ENCODE results near the gene PCGF3.

Gene PCGF3

DNA sequence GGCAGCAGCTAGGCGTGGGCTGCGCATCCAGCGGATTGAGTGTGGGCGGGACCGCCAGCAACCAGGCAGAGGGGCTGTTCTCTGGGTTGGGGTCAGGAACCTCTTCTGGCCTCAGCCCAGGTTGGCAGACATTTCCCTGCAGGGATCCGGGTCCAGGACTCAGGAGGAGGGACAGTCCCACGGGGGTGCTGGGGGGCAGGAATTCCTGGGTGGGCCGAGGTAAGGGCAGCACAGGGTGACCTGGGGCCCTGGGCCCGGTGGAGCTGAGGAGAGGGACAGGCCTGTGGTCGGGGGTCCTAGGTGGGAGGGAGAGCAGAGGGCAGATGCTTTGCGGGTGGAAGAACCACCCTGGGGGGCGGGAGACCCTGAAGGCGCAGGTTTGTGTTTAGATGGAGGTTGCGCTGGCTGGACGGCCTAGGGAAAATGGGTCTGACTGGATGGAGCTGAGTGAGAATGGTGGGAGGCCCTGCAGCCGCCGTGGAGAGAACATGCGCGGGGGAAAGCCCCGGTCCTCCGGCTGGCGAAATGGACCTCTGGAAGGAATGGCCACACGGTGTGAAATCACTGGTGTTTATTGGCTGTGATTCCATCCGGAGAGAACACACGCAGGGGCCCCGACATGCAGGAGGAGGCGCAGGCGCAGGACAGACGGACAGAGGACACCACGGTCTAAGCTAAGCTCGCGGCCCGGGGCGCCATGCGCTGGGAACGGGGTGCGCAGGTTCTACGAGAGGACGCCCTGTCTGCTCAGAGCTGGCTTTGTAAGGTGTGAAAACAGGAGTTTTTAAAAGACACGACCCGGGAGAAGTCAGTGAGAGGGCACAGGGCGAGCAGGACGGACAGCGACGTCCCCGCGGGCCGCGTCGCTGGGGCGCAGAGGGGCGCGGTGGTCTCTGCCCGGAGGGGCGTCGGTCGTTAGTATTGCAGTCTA is 79.0 kb downstream of the PCGF3 start:
- no peak for DNase-seq (ENCODE audit: low spot score)

DNA sequence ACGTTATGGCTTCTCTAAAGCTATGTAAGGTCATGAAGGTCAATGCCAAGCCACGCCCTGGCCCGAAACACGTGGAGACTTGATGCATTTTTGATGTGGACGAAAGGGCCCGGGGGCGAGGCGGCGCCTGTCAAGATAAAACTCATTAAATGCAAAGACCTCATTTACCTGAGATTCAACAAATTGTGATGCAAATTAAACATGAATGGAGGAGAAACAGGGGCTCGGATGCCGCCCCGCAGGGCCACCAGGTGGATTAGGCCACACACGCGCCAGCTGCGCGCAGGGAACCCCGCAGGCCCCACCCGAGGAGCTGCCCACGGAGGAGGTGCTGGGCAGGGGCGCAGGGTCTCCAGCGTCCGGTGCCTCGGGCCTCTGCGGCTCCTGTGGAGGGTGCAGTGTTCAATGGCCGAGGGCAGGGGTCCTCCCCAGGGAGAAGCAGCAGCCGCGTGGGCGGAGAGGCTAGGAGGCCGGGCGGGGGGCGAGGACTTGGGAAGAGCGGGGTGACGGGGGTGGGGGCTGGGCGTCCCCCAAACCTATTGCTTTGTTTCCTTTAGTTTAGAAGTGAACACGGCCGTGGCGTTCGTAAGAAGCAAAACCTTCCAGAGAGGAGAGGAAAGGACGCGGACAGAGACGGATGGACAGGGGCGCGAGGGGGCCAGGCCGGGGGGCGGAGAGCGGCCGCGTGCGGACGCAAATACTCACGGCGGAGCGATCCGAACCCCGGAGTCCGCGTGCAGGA is 79.9 kb downstream of the PCGF3 start:
- no peak for DNase-seq (ENCODE audit: low spot score)

DNA sequence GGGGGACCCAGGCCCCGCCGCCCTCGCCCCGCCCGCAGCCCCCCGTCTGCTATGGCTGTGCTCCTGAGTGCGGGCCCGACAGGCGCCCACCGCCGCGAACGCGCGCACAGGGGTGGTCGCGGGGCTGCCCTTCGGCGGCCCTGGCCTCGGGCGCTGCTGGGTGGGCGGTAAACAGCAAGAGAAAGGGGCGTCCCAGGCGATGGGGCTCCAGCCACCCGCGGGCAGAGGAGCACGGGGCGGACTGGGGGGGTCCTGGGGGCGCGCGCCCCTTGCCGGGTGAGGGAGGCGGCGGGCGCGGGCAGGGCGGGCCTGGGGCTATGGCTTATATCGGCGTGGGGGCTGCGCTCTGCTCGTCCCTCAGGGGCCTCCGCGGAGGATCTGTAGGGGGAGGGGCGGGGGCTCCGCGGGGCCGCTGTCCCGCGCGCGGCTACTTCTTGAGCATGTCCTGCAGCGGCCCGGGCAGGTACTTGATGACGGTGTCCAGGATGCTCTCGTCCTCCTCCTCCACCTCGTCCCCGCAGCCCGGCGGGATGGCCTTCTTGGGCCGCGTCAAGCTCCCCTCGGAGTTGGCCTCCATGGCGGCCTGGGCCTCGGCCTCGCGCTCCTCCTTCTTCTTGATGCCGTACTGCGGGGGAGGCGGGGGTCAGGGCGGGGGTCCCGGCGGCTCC is 80.6 kb downstream of the PCGF3 start:
- no peak for DNase-seq (ENCODE audit: low spot score)

DNA sequence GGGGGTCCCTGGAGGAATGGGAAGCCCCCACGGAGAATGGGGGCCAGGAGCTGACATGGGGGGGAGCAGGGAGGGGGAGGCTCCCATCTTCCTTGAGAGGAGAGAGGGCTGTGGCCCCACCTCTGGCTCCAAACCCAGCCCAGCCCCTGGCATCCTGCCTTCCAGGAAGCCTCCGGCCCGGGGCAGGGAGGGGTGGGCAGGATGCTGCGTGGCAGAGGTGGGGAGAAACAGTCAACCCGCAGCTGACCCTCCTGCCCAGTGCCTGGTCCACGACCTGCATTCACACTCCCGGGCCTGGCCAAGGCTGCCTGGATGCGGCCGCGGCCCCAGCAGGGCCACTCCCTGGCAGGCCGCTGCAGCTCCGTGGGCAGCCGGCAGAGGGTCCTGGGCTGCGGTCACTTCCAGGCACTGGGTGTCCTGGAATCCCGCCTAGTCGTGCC is 81.2 kb downstream of the PCGF3 start:
- DNase-seq (ENCODE audit: low spot score): no peak

DNA sequence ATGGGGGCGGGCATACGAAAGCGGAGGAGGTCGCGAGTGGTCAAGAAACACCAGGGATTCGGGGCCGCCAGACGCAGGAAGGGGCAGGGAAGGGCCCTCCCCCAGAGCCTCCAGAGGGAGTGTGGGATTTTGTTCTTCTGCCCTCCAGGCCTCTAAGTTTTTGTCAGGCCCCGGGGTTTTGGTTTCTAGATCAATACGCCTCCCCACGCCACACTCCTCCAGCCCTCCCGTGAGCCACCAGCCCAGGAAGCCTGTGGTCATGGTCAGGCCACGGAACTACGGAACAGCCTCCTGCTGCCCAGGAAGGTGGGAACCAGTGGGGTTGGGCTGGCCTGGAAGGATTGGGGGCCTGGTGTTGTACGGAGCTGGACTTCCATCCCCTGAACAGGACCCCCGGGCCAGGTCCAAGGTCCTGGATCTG is 81.9 kb downstream of the PCGF3 start:
- no peak for DNase-seq (ENCODE audit: low spot score)

DNA sequence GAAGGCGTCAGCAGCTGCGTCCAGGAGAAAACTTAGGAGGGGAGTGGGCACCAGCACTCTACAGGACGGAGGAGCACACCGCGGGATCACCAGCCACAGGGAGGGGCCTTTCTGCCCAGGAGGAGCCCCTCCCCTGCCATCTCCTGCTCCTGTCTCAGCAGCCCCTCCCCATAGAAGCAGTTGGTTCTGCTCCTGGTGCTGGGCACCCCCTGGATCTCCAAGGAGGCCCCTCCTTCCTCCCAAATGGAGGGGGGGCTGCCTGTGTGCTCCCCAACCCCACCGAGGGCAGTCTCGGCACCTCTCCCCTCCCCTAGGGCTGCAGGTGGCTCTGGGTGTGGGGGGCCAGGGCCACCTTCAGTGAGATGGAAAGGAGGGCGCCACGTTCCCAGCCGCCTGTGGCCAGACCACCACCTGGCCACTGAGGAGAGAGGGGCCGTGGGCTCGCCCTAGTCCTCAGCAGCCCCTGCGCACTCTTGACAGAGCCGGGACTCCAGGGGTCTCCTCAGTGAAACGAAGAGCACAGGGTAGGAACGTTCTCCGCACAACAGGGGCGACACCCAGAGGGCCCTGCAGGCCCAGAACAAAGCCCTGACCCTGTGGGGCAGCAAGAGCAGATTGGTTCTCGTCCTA is 82.5 kb downstream of the PCGF3 start:
- DNase-seq (ENCODE audit: low spot score): no peak

DNA sequence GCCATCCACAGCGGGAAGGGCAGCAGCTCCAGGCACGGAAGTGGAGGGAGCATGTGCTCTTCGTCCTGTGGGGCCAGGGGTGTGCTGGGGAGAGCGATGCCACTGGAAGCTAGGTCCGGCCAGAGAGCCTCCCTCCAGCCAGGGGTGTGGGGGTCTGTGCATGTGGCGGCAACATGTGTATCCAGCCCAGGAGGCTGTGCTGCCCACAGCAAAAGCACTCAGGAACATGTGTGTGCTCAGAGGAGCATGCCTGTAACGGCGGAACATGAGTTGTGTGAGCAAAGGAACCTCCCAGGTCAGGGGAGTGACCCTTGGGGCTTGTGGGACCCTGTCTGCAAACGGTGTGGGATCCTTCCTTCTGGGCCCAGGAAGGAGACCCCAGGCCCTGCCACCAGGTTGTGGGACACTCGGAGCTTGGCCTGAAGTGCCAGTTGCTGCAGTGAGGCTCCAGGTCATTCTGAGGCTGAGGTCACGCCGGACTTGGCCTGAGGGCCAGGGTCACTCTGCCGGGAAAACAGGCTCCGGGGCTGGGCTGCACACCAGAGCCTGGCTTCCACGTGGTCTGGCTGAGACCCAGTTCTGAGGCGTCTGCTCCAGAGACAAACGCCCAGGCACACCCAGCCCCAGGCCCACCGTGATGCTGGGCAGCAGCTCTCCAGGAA is 83.1 kb downstream of the PCGF3 start:
- DNase-seq (ENCODE audit: low spot score): no peak

DNA sequence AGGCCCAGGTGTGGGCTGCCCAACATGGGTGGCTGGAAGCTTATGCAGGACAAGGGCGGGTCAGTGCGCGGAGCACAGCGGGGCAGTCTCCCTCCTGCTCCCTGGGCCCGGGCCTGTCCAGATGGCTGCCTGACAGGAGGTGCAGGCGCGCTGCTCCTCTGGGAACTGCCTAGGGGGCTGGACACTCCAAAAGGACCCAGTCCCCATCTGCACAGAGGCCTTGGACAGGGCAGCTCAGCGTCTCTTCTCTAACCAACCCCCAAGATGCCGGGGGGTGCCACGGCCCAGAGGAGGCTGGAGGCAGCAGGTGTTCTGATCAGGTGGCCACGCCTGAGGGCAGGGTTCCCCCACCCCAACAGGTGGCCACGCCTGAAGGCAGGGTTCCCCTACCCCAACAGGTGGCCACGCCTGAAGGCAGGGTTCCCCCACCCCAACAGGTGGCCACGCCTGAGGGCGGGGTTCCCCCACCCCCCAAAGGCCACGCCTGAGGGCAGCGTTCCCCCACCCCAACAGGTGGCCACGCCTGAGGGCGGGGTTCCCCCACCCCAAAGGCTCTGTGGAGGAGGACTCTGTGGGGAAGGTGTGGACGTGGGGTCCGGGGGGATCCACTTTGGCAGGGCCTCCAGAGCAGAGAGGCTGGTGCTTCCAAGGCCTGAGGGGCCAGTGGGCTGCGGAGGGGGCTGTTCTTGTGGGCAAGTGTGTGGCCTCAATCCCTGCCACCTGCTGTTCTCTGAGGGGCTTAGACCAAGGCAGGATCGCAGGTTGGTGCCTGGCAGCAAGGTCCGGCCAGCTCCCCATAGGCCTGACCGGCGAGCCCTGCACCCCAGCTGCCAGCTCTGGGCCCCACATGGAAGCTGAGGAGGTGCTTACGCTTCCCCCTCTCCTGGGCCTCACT is 84.2 kb downstream of the PCGF3 start:
- no peak for DNase-seq (ENCODE audit: low spot score)

DNA sequence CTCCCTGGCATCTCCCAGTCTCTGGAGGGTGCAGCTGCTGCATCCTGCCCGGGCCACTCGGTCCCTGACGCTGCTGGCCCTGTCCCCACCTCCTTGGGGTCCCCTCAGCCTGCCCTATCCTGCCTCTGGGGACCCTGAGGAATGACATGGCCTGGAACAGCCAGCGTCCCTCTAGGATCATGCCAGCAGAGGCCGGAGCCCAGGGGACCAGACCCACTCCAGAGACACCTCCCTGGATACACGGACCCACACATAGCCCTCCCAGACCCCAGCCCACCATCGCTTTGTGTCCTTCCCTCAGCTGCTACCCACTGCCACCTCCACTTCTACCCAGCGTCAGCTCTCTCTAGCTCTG is 84.8 kb downstream of the PCGF3 start:
- DNase-seq (ENCODE audit: low spot score): no peak

DNA sequence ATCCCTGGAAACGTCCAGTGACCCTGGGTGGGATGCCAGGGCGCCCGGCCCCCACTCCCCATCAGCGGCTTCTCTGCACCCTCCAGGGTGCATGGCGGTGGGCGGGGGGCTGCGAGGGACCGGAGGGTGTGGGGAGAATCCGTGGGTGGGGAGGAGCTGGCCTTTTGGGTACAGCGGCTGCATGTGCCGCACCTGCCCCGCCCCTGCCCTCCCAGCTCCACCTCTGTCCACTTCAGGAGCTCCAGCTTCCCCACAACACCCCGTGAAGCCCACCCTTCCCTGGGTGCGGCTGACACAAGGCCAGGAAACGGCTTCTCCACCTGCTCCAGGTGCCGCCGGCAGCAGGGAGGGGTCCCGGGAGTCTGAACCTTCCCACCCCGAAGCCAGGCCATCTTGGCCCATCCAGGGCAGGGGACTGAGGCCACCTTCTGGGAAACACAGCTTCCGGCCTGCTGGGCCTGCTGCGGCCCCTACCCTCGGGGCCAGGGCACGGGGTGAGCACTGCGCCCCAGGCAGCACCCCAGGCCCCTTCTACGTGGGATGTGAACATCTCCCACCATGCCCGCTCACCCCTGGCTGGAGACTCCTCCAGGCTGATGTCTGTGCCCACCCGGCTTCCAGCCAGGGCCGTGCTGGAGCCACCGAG is 85.7 kb downstream of the PCGF3 start:
- no peak for DNase-seq (ENCODE audit: low spot score)

DNA sequence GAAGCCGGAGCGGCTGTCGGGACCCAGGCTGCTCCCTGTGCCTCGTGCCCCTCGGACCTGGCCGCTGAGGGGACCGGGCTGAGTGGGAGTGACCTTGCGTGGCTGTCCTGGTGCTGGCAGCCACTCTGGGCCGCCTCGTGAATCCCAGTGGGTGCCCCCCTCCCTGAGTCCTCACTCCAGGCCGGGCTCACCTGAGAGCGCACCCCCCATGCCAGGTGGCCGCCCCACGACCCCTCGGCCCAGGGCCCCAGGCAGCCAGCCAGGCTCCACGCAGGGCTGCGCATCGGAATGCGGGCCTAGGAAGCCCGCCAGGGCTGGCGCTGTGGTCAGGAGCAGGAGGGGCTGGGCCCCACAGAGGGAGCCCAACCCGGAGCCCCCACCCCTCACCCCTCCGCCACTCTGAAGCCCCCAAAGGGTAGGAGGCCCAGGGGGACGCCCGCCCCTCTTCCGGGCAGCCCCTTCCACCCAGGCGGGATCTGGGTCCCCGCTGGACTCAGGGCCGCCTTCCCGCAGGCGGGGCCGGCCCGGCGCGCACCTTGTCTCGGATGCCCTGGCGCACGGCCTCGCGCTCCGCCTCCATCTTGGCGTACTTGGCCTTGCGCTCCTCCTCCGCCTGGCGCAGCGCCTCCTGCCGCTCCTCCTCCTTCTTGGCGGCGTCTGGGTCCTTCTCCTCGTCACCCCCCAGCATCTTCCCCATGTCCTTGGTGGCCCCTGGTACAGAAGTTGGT is 86.4 kb downstream of the PCGF3 start:
- no peak for DNase-seq (ENCODE audit: low spot score)

DNA sequence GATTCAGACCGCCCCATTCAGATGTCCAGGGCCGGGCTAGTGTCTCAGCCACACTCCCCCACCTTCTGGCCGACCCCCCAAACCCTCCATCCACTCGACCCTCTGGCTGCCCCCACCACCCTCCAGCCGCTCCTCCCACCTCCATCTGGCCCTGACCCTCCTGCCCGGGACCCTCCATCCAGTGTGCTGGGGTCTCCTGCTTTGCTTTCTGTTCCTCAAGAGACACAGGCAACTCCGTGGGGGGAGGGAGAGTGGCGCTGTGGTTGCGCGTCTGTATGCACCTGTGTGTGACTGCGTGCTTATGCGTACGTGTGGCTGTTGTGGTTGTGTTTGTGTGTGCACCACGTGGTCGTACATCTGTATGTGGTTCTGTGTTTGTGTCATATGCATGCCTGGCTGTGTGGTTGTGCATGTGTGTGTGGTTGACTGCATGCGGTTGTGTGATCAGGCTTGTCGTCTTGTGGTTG is 87.0 kb downstream of the PCGF3 start:
- DNase-seq (ENCODE audit: low spot score): no peak

DNA sequence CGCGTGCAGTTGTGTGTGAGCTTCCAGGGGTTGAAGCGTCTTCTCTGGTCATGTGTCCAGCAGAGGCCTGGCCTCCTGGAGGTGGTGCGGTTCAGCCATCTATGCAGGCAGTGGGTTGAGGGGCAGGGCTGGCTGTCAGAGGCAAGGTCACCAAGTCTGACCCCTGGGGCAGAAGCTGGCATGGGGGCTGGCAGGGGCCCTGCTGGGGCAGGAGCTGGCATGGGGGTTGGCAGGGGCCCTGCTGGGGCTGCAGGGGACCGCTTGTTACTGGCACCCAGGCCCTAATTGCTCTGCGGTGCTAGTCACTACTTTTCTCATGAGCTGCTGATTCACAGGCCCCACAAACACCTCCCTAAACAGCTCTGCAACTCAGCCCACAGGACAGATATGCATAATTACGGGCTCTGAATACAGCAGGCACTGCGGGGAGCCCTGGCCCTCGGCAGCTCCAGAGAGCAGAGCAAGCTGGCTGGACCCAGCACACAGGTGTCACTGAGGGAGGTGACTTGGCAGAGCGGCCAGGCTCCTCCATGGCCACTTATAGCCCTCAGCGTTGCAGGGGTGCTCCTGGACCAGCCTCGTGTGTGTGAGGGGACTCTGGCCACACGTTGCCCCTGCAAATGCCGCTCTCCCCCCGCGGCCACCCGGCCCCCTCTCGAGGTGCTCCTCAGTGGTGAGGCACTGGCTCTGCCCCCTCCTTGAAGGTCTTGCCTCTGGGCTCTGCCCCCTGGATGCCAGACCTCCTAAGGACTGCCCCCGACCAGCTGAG is 87.6 kb downstream of the PCGF3 start:
- DNase-seq (ENCODE audit: low spot score): no peak

DNA sequence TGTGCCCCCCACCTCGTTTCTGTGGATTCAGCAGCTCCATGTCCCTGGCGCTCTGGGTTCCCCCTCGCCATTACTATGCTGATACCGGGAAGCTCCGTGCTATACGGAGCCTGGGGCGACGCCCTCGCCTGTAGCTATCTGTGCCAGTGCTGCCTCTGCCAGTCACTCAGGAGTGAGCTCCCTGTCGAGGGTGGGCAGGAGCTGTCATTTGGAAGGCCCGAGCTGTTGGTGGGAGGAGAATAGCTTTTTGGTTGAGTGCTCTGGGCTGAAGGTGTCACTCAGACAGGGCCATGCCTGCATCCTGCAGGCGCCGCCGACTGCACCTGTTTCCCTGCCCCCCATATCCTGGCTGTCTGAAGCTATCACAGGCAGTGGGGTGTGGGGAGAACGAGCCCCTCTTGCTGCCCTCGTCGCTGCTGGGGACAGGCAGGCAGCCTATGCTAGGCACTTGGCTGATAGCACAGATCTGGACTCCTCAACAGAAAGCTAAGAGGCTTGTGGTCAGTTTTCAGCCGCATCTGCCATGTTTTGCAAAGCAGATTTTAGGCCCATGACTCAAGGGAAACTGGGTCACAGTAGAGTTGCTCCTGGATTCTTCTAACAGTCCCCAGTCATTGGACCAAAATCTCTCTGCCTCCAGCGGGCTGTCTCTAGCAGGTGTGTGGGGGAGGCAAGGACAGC is 88.4 kb downstream of the PCGF3 start:
- no peak for DNase-seq (ENCODE audit: low spot score)

DNA sequence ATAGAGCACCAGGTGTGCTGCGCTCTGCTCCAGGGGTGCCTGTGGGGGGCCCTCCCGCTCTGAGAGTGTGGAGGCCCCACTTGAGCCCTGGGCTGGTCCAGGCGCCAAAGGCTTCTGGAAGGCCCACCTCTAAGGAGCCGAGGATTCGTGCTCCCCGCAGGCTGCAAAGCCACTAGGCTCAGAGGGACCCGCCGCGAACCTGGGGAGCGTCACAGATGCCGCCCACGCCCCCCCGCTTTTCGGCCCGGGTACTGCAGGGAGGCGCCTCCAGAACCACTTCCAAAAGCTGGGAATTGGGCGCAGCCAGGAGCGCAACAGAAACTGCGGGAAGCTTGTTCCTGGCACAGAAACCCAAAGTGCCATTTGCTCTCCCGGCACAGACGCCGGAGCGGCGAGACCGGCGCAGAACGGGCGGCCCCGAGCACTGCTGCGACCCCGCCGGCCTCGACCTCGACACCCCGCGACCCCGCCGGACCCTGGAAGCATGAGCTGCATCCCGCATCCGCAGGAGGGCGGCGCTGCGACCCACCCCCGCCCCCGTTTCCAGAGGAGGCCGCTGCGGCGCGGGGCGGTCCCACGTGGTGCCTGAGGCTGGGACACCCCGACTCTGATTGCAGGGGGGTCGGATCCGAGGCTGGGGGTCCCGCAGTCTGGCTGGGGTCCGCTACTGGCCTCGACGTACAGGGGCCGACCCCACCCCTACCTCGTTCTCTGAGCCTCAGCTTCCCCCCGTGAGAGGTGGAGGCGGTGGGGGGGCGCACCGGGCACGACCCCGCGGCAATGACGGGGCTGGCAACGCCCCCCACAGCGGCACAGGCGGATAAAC is 89.5 kb downstream of the PCGF3 start:
- no peak for DNase-seq (ENCODE audit: low spot score)

DNA sequence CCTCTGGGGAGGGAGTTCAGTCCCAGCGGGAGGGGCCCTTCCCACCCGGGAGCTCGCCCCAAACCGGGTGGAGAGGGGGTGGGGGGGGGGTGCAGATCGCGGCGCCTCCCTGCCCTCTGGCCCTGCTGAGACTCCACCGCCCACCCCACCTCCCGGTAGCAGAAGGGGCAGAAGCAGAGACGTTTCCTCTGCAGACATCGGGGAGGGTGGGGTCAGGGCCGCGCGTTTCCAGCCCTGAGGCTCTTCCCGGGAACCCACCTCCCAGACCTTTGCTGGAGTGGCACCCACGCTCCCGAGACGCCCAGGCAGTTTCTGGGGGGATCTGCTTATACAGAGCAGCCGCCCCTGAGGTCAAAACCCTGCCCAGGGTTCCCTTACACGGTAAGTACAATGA is 90.1 kb downstream of the PCGF3 start:
- DNase-seq (ENCODE audit: low spot score): no peak

DNA sequence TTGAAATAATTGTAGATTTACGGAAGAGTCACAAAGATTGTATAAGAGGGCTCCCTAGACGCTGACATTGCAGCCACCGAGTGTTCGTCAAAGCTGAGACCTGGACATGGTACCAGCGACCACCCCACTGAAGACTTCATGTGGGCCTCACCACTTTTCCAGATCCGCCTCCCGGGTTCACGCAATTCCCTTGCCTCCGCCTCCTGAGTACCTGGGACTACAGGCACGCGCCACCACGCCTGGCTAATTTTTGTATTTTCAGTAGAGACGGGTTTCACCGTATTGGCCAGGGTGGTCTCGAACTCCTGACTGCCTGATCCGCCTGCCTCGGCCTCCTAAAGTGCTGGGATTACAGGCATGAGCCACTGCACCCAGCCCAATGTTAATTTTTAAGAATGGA is 90.6 kb downstream of the PCGF3 start:
- no peak for DNase-seq (ENCODE audit: low spot score)

Measured in hematopoietic multipotent progenitor cell treated with erythropoietin and hydrocortisone succinate and interleukin-3 and kit ligand, for 15 days (in vitro differentiated cells).